Limb (tissue), 2 donors: ENCODE results near the gene DHDH.

Source experiments
- DNase-seq, 2 donors: peaks; one replicate each; pipeline ENCODE4 v3.0.0-alpha.2; 2016; ENCODE audit errors: extremely low spot score in 2 of 2

DHDH gene

GRCh38 chr19:48947258-48947542 lies 13.7 kb downstream of the DHDH start:
- no peak for DNase-seq

- no peak for DNase-seq
Observed at GRCh38 chr19:48950159-48950558, 16.7 kb downstream of the DHDH start.

- no peak for DNase-seq
Observed at GRCh38 chr19:48950830-48951519, 17.5 kb downstream of the DHDH start.

- no peak for DNase-seq
Observed at GRCh38 chr19:48953141-48953540, 19.6 kb downstream of the DHDH start.

- no peak for DNase-seq
Observed at GRCh38 chr19:48953990-48954594, 20.6 kb downstream of the DHDH start.

- peak; percentile 96 to 99 for DNase-seq
Observed at GRCh38 chr19:48954595-48955307, 21.3 kb downstream of the DHDH start, which contains the start of gene BAX. Gene BAX, plus strand, starts transcription at chr19:48954875. Its CDS starts 54 bp downstream, at chr19:48954929.

GRCh38 chr19:48955308-48955958 lies 21.9 kb downstream of the DHDH start:
- no peak for DNase-seq

- DNase-seq, result no peak
Observed at GRCh38 chr19:48958006-48958405, 24.5 kb downstream of the DHDH start.

- no peak for DNase-seq
Observed at GRCh38 chr19:48959341-48960239, 26.1 kb downstream of the DHDH start.

GRCh38 chr19:48961051-48961649 lies 27.7 kb downstream of the DHDH start:
- no peak for DNase-seq

- no peak for DNase-seq
Observed at GRCh38 chr19:48961673-48962028, 28.2 kb downstream of the DHDH start.

- no peak for DNase-seq
Observed at GRCh38 chr19:48962029-48962848, 28.7 kb downstream of the DHDH start.

- no peak for DNase-seq
Observed at GRCh38 chr19:48962849-48963165, 29.3 kb downstream of the DHDH start.

- peak in 1 of 2 donors; percentile 85 for DNase-seq
Observed at GRCh38 chr19:48963371-48964204, 30.1 kb downstream of the DHDH start.

GRCh38 chr19:48964205-48965039 lies 30.9 kb downstream of the DHDH start:
- no peak for DNase-seq

GRCh38 chr19:48965040-48965805 lies 31.7 kb downstream of the DHDH start, which contains the start of gene FTL:
Gene FTL, plus strand, starts transcription at chr19:48965309. Its CDS starts 199 bp downstream, at chr19:48965508.
- DNase-seq, result peak; percentile 93 to 95

GRCh38 chr19:48965806-48966540 lies 32.5 kb downstream of the DHDH start:
- peak; percentile 85 to 94 for DNase-seq
